ENCODE data around the gene GNG12. TPM values are rescaled to one million over a fixed set of nuclear protein-coding genes. Genes with fewer than 3 reads are reported as not detected.

The GNG12 gene
- total and polyA plus RNA-seq, 2 donors (not counting 3 experiments of a cell fraction or from before 2014, with no cell fraction given) = 107 to 152 TPM

GRCh38 chr1:67743072-67743725 lies 90.1 kb downstream of the GNG12 start:
- dilution Hi-C loops (cut with MboI; ENCODE audit: extremely low pct_ligation_motif_present, low sequenced_read_pairs) (no loop called here), intact Hi-C loops (cut with micrococcal nuclease) (no loop called here)
- no peak for TF ChIP-seq POLR2AphosphoS5 (IDR thresholded peaks at IDR 0.05; ENCODE audit: insufficient read depth, low read depth, low read length)
- no peak for TF ChIP-seq JUN (IDR thresholded peaks at IDR 0.05; ENCODE audit: borderline replicate concordance, insufficient read depth, insufficient read length, low read depth)
- TF ChIP-seq FOS (IDR thresholded peaks at IDR 0.05; ENCODE audit: borderline replicate concordance, insufficient read depth, low read length) = no peak
- TF ChIP-seq GATA2 (IDR thresholded peaks at IDR 0.05; ENCODE audit: insufficient read depth, insufficient read length, low read depth, low read length) = no peak
- DNase-seq (ENCODE audit: low read depth, low spot score) = no peak
- H3K36me3 ChIP-seq (ENCODE audit: control insufficient read depth in 2 of 2, extremely low read depth in 1 of 2, insufficient read depth in 2 of 2, low read length in 2 of 2) = peaks cover 0 to 3% of the 10 kb centered on the region in 2 experiments
- peaks cover 3% of the 10 kb centered on the region for H3K4me1 ChIP-seq (ENCODE audit: control insufficient read depth, extremely low read depth, insufficient read depth, low read length)
- H4K20me1 ChIP-seq (replicated peaks; ENCODE audit: control insufficient read depth, extremely low read depth, insufficient read depth, low read length) = no peaks in the 10 kb centered on the region
- FAIRE-seq = no peak
- no peak overlapping the region for H3K4me3 ChIP-seq (replicated peaks in 1 of 3; ENCODE audit: insufficient read depth in 1 of 3, low read depth in 1 of 3, low read length in 3 of 3)
- no peaks in the 10 kb centered on the region for H3K9me3 ChIP-seq (replicated peaks; ENCODE audit: control insufficient read depth, insufficient read depth, low read length)
- H3K27ac ChIP-seq (ENCODE audit: insufficient read depth, low read depth, low read length) = no peak overlapping the region
- H3K79me2 ChIP-seq (ENCODE audit: control insufficient read depth, insufficient read depth, low read length) = peaks cover 39% of the 10 kb centered on the region
- H3K27me3 ChIP-seq (ENCODE audit: control insufficient read depth in 2 of 2, insufficient read depth in 2 of 2, low read length in 2 of 2) = no peaks in the 10 kb centered on the region
- H3K9ac ChIP-seq (replicated peaks; ENCODE audit: extremely low read depth, insufficient read depth, low read length) = no peak overlapping the region
- BruUV-seq (replicated peaks) = no TSS peak
- no peak overlapping the region for H2AFZ ChIP-seq (ENCODE audit: low read depth, low read length)
- ChIA-PET POLR2A (no interaction called here), CTCF (interaction anchor here (1.1 to 3.0 kb wide), 4 partner anchors 17 to 211 kb away, joined by 3 to 17 read pairs (median 5); no protein-coding TSS in a partner anchor)
- H3K9me1 ChIP-seq (replicated peaks; ENCODE audit: control insufficient read depth, extremely low read depth, insufficient read depth, low read length) = no peaks in the 10 kb centered on the region
- H3K4me2 ChIP-seq (ENCODE audit: insufficient read depth, low read length) = no peak overlapping the region

- Histone ChIP-seq H3K4me2 (ENCODE audit: insufficient read depth, low read length) (no peak overlapping the region), H3K9me3 (replicated peaks; ENCODE audit: control insufficient read depth, insufficient read depth, low read length) (no peaks in the 10 kb centered on the region), H3K27ac (ENCODE audit: insufficient read depth, low read depth, low read length) (no peak overlapping the region), H3K4me3 (replicated peaks in 1 of 3; ENCODE audit: insufficient read depth in 1 of 3, low read depth in 1 of 3, low read length in 3 of 3) (no peak overlapping the region), H3K9ac (replicated peaks; ENCODE audit: extremely low read depth, insufficient read depth, low read length) (no peak overlapping the region), H3K9me1 (replicated peaks; ENCODE audit: control insufficient read depth, extremely low read depth, insufficient read depth, low read length) (no peaks in the 10 kb centered on the region), H3K79me2 (ENCODE audit: control insufficient read depth, insufficient read depth, low read length) (peaks cover 34% of the 10 kb centered on the region), H3K36me3 (ENCODE audit: control insufficient read depth in 2 of 2, extremely low read depth in 1 of 2, insufficient read depth in 2 of 2, low read length in 2 of 2) (peaks cover 0 to 3% of the 10 kb centered on the region in 2 experiments), H3K4me1 (ENCODE audit: control insufficient read depth, extremely low read depth, insufficient read depth, low read length) (peaks cover 12% of the 10 kb centered on the region), H3K27me3 (ENCODE audit: control insufficient read depth in 2 of 2, insufficient read depth in 2 of 2, low read length in 2 of 2) (no peaks in the 10 kb centered on the region), H4K20me1 (replicated peaks; ENCODE audit: control insufficient read depth, extremely low read depth, insufficient read depth, low read length) (no peaks in the 10 kb centered on the region), H2AFZ (ENCODE audit: low read depth, low read length) (no peak overlapping the region)
- FAIRE-seq = no peak
- CTCF ChIA-PET = interaction anchor here (1.0 to 3.0 kb wide), 6 partner anchors 18 to 209 kb away, joined by 3 to 17 read pairs (median 6); no protein-coding TSS in a partner anchor
- BruUV-seq (replicated peaks) = no TSS peak
- TF ChIP-seq CTCF (IDR thresholded peaks at IDR 0.05; ENCODE audit: extremely low read depth in 1 of 2, insufficient read depth in 1 of 2, low read depth in 1 of 2, low read length in 2 of 2) = no peak
- no peak for TF ChIP-seq MAX (IDR thresholded peaks at IDR 0.05; ENCODE audit: insufficient read depth, insufficient read length)
- no peak for TF ChIP-seq MYC (IDR thresholded peaks at IDR 0.05; ENCODE audit: low read depth, low read length)
- no peak for TF ChIP-seq POLR2AphosphoS5 (IDR thresholded peaks at IDR 0.05; ENCODE audit: insufficient read depth, low read depth, low read length)
- TF ChIP-seq EZH2 (IDR thresholded peaks at IDR 0.05; ENCODE audit: borderline replicate concordance, low read depth, low read length, severe bottlenecking) = no peak
- no peak for TF ChIP-seq GATA2 (IDR thresholded peaks at IDR 0.05; ENCODE audit: insufficient read depth, insufficient read length, low read depth, low read length)
- no peak for TF ChIP-seq JUN (IDR thresholded peaks at IDR 0.05; ENCODE audit: borderline replicate concordance, insufficient read depth, insufficient read length, low read depth)
- no peak for TF ChIP-seq FOS (IDR thresholded peaks at IDR 0.05; ENCODE audit: borderline replicate concordance, insufficient read depth, low read length)
- TF ChIP-seq POLR2A (IDR thresholded peaks at IDR 0.05; ENCODE audit: low read depth, low read length) = no peak
- dilution Hi-C loops (cut with MboI; ENCODE audit: extremely low pct_ligation_motif_present, low sequenced_read_pairs) (no loop called here), intact Hi-C loops (cut with micrococcal nuclease) (no loop called here)
- POLR2A ChIA-PET = interaction anchor here (0.7 kb wide), 1 partner anchor 11 kb away, joined by 4 read pairs; no protein-coding TSS in a partner anchor
- no peak for DNase-seq (ENCODE audit: low read depth, low spot score)
These were observed 91.5 kb downstream of the GNG12 start for GRCh38 chr1:67741736-67742135.
